Endothelial cell of umbilical vein (primary cell): ENCODE results near the gene CALML5. TPM values are rescaled to one million over a fixed set of nuclear protein-coding genes. Genes with fewer than 3 reads are reported as not detected.

ENCODE experiments used
- BruUV-seq: library from RNA; stranded (reverse); fragments of 400-500 nt; replicated peaks from 2 replicates; lab custom pipeline; 2021; lab: Mats Ljungman, UMichigan
- CTCF ChIA-PET: fragments of 300-600, 350-600 bp; sonication (Branson Sonifier 250); formaldehyde crosslinking; loops from one replicate; lab custom pipeline; 2021; ENCODE audit warnings: antibody characterized with exemption, inconsistent platforms; lab: Charles Lee
- POLR2A ChIA-PET: fragments of 300-600, 350-600 bp; sonication (Branson Sonifier 250); formaldehyde crosslinking; loops from one replicate; lab custom pipeline; 2021; ENCODE audit warnings: antibody characterized with exemption, inconsistent platforms; lab: Charles Lee
- DNase-seq: peaks from one replicate; pipeline ENCODE4 v3.0.0-alpha.2; 2011; ENCODE audit warnings: low read depth, low spot score
- FAIRE-seq: peaks from 2 replicates; lab custom pipeline; 2011; peaks lifted over from hg19 to GRCh38; lab: Jason Lieb, UNC
- H2AFZ ChIP-seq: 2 replicates; pipeline ENCODE4 v1.6.0; 2012; ENCODE audit warnings: low read depth, low read length, control low read depth, inconsistent platforms
- H3K27ac ChIP-seq: 2 replicates; pipeline ENCODE4 v1.5.1; 2011; ENCODE audit warnings: low read depth, mild to moderate bottlenecking, control low read depth, low read length, moderate library complexity; ENCODE audit not compliant: insufficient read depth
- H3K27me3 ChIP-seq, 2 experiments: 2 replicates each; pipeline versions ENCODE4 v1.6.0 to v1.6.1; 2011; ENCODE audit warnings: low read length in 2 of 2, mixed read lengths in 1 of 2; ENCODE audit not compliant: control insufficient read depth in 2 of 2, insufficient read depth in 2 of 2
- H3K36me3 ChIP-seq, 2 experiments: 2 replicates in 1 of 2; 3 replicates in 1 of 2; pipeline ENCODE4 v1.5.1; 2011; ENCODE audit warnings: low read length in 2 of 2, mild to moderate bottlenecking in 1 of 2, moderate library complexity in 1 of 2; ENCODE audit not compliant: control insufficient read depth in 2 of 2, insufficient read depth in 2 of 2; ENCODE audit errors: extremely low read depth in 1 of 2
- H3K4me1 ChIP-seq: 3 replicates; pipeline ENCODE4 v1.5.1; 2011; ENCODE audit warnings: mild to moderate bottlenecking, low read length; ENCODE audit not compliant: control insufficient read depth, insufficient read depth; ENCODE audit errors: extremely low read depth
- H3K4me2 ChIP-seq: 2 replicates; pipeline ENCODE4 v1.6.1; 2011; ENCODE audit warnings: low read length, control low read depth, mixed read lengths; ENCODE audit not compliant: insufficient read depth
- H3K4me3 ChIP-seq, 3 experiments: fragments of 200-600 bp in 1 of 3; sonication (generic), shearing (Covaris generic) in 1 of 3; replicated peaks in 1 of 3; 2 replicates each; pipeline ENCODE4 v1.5.1; 2011 to 2016; ENCODE audit warnings: control low read depth in 3 of 3, low read length in 3 of 3, mild to moderate bottlenecking in 2 of 3, inconsistent platforms in 1 of 3, low read depth in 1 of 3, moderate library complexity in 1 of 3; ENCODE audit not compliant: insufficient read depth in 1 of 3
- H3K79me2 ChIP-seq: 2 replicates; pipeline ENCODE4 v1.6.0; 2012; ENCODE audit warnings: low read length, inconsistent platforms; ENCODE audit not compliant: control insufficient read depth, insufficient read depth
- H3K9ac ChIP-seq: replicated peaks from 2 replicates; pipeline ENCODE3; 2011; ENCODE audit warnings: low read length, control low read depth; ENCODE audit not compliant: insufficient read depth; ENCODE audit errors: extremely low read depth
- H3K9me1 ChIP-seq: replicated peaks from 3 replicates; pipeline ENCODE4 v1.6.0; 2011; ENCODE audit warnings: mild to moderate bottlenecking, low read length; ENCODE audit not compliant: control insufficient read depth, insufficient read depth; ENCODE audit errors: extremely low read depth
- H3K9me3 ChIP-seq: replicated peaks from 2 replicates; pipeline ENCODE4 v1.5.1; 2012; ENCODE audit warnings: low read length, inconsistent platforms; ENCODE audit not compliant: control insufficient read depth, insufficient read depth
- H4K20me1 ChIP-seq: replicated peaks from 2 replicates; pipeline ENCODE3; 2011; ENCODE audit warnings: mild to moderate bottlenecking, low read length; ENCODE audit not compliant: control insufficient read depth, insufficient read depth; ENCODE audit errors: extremely low read depth
- CTCF ChIP-seq, 2 donors: IDR thresholded peaks; 1 replicate in 1 of 2; 2 replicates in 1 of 2; pipeline ENCODE4 v1.5.1; 2011; ENCODE audit warnings: low read length in 2 of 2, mild to moderate bottlenecking in 2 of 2, moderate library complexity in 2 of 2, control low read depth in 1 of 2, inconsistent platforms in 1 of 2, low read depth in 1 of 2; ENCODE audit not compliant: insufficient read depth in 1 of 2; ENCODE audit errors: extremely low read depth in 1 of 2
- EZH2 ChIP-seq: IDR thresholded peaks from 2 replicates; pipeline ENCODE4 v1.6.1; 2012; ENCODE audit warnings: borderline replicate concordance, low read depth, mild to moderate bottlenecking, moderate library complexity, low read length, inconsistent platforms; ENCODE audit not compliant: severe bottlenecking
- FOS ChIP-seq: IDR thresholded peaks from 2 replicates; pipeline ENCODE4 v1.6.1; 2011; ENCODE audit warnings: mild to moderate bottlenecking, low read length, moderate library complexity, borderline replicate concordance; ENCODE audit not compliant: insufficient read depth
- GATA2 ChIP-seq: IDR thresholded peaks from 2 replicates; pipeline ENCODE4 v1.7.0; 2011; ENCODE audit warnings: low read depth, mild to moderate bottlenecking, moderate library complexity, mixed read lengths, low read length; ENCODE audit not compliant: insufficient read length, insufficient read depth
- JUN ChIP-seq: IDR thresholded peaks from 2 replicates; pipeline ENCODE4 v1.6.1; 2011; ENCODE audit warnings: borderline replicate concordance, low read depth; ENCODE audit not compliant: insufficient read length, insufficient read depth
- MAX ChIP-seq: IDR thresholded peaks from 2 replicates; pipeline ENCODE4 v1.6.1; 2011; ENCODE audit not compliant: insufficient read depth, insufficient read length
- MYC ChIP-seq: IDR thresholded peaks from one replicate; pipeline ENCODE4 v1.6.1; 2011; ENCODE audit warnings: mild to moderate bottlenecking, low read depth, low read length
- POLR2A ChIP-seq: IDR thresholded peaks from 2 replicates; pipeline ENCODE4 v1.6.1; 2012; ENCODE audit warnings: low read depth, mild to moderate bottlenecking, control low read depth, low read length
- POLR2AphosphoS5 ChIP-seq: IDR thresholded peaks from 2 replicates; pipeline ENCODE4 v1.6.1; 2012; ENCODE audit warnings: low read depth, mild to moderate bottlenecking, control low read depth, low read length, moderate library complexity; ENCODE audit not compliant: insufficient read depth
- dilution Hi-C: fragments of 300-500 bp; cut with MboI; formaldehyde crosslinking; loops from one replicate; pipeline ENCODE4 v1.15.0; 2019; ENCODE audit warnings: low sequenced_read_pairs; ENCODE audit not compliant: extremely low pct_ligation_motif_present
- intact Hi-C: fragments of 100-400 bp; cut with micrococcal nuclease; formaldehyde crosslinking; loops from one replicate; pipeline ENCODE4 v1.10.0; 2022
- polyA plus RNA-seq, 4 experiments: library from polyadenylated mRNA; depleted of rRNA in 3 of 4; stranded (reverse) in 3 of 4; unstranded in 1 of 4; fragments of >200 nt; gene quantifications; 2 replicates each; pipeline versions ENCODE4 v1.2.1 to v1.2.3, GENCODE V29; 2011 to 2012; ENCODE audit warnings: missing spikeins in 1 of 4
- total RNA-seq: library from RNA; stranded (reverse); gene quantifications from 2 replicates; pipeline ENCODE4 v1.2.3, GENCODE V29; 2021

The CALML5 gene
- total and polyA plus RNA-seq, 2 donors (not counting 3 experiments of a cell fraction or from before 2014, with no cell fraction given): not detected

- Histone ChIP-seq H3K4me1 (no peaks in the 10 kb centered on the region), H3K36me3 (no peaks in the 10 kb centered on the region), H3K27ac (no peak overlapping the region), H3K4me2 (no peak overlapping the region), H2AFZ (no peak overlapping the region), H4K20me1 (no peaks in the 10 kb centered on the region), H3K4me3 (no peak overlapping the region), H3K27me3 (no peaks in the 10 kb centered on the region), H3K9me3 (no peaks in the 10 kb centered on the region), H3K9me1 (no peaks in the 10 kb centered on the region), H3K9ac (no peak overlapping the region), H3K79me2 (no peaks in the 10 kb centered on the region)
- ChIA-PET POLR2A (no interaction called here), CTCF (interaction anchor here (0.9 kb wide), 1 partner anchor 8 kb away, joined by 3 read pairs; no protein-coding TSS in a partner anchor)
- TF ChIP-seq FOS: no peak
- dilution Hi-C loops: no loop called here
- BruUV-seq: no TSS peak
- no peak for DNase-seq
- no peak for FAIRE-seq
- intact Hi-C loops: no loop called here
Observed at GRCh38 chr10:5492929-5493576, 6.3 kb downstream of the CALML5 start.

- Histone ChIP-seq H3K9me3 (no peaks in the 10 kb centered on the region), H3K9me1 (no peaks in the 10 kb centered on the region), H3K27me3 (no peaks in the 10 kb centered on the region), H3K4me3 (no peak overlapping the region), H3K9ac (no peak overlapping the region), H4K20me1 (no peaks in the 10 kb centered on the region), H3K36me3 (no peaks in the 10 kb centered on the region), H3K4me2 (no peak overlapping the region), H2AFZ (no peak overlapping the region), H3K79me2 (no peaks in the 10 kb centered on the region), H3K27ac (no peak overlapping the region), H3K4me1 (no peaks in the 10 kb centered on the region)
- TF ChIP-seq JUN: no peak
- TF ChIP-seq POLR2A: no peak
- TF ChIP-seq GATA2: no peak
- TF ChIP-seq MAX: no peak
- no peak for TF ChIP-seq EZH2
- TF ChIP-seq CTCF (IDR thresholded peaks at IDR 0.05; ENCODE audit: extremely low read depth in 1 of 2, insufficient read depth in 1 of 2, low read depth in 1 of 2, low read length in 2 of 2): no peak
- TF ChIP-seq MYC: no peak
- no peak for TF ChIP-seq FOS
- TF ChIP-seq POLR2AphosphoS5: no peak
- FAIRE-seq (no peak), DNase-seq (no peak)
- dilution Hi-C loops (no loop called here), intact Hi-C loops (no loop called here)
- CTCF ChIA-PET: interaction anchor here (0.9 kb wide), 1 partner anchor 8 kb away, joined by 3 read pairs; no protein-coding TSS in a partner anchor
- BruUV-seq: no TSS peak
- POLR2A ChIA-PET: no interaction called here
Observed at GRCh38 chr10:5492322-5492855, 7.0 kb downstream of the CALML5 start.
